KG1 (cell line): ENCODE data around the gene CALR3.

ENCODE experiments used
- DNase-seq: peaks from one replicate; lab custom pipeline; 2025; lab: John Stamatoyannopoulos, UW

CALR3 gene

DNA sequence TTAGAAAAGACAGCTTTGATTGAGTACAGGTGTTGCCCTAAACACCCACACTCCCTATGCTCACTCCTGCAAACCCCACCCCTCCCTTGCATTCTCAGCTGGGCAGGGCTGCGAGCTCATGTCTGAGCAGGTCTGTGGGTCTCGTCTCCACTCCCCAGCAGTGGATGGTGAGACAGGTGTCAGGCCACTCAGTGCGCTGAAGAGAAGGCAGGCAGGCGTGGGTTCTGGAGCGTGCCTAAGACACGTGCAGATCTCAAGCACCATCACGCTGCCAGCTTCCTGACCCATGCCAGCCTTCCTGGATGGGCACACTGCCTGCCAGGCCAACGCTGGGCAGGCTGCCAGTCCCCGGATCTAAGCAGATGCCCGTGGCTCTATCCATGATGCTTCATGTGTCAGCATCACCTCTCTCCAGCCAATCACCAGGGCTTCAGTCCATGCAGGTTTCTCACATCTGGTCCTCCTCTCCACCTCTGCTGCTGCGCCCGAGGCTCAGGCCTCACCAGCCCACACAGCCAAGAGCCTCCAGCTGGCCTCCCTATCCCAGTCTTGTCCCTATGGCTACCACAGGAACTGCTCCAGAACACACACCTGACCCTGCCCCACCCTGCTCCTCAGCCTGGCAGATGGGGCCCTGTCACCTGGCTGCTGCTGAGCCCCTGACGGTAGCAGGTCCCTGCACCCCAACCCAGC, 66.8 kb downstream of the CALR3 start:
- no peak for DNase-seq
